Motor neuron (in vitro differentiated cells): ENCODE measurements around the gene BLTP2. TPM values are rescaled to one million over a fixed set of nuclear protein-coding genes. Genes with fewer than 3 reads are reported as not detected.

Source experiments
- ATAC-seq, 8 experiments: fragments of 200-7000 bp; cut with Tn5 transposase; replicated peaks in 6 of 8; 2 replicates each; pipeline ENCODE4 v1.8.0; 2021; ENCODE audit warnings: mild to moderate bottlenecking in 8 of 8, moderate library complexity in 8 of 8
- H3K27ac ChIP-seq, 2 donors: fragments of 250-450 bp; sonication (Bioruptor Pico); 2 replicates each; pipeline ENCODE4 v1.9.0; 2021; ENCODE audit warnings: antibody characterized with exemption in 2 of 2, mild to moderate bottlenecking in 2 of 2, moderate library complexity in 1 of 2
- H3K4me1 ChIP-seq, 2 donors: fragments of 250-450 bp; sonication (Bioruptor Pico); replicated peaks in 1 of 2; 2 replicates each; pipeline ENCODE4 v1.6.1; 2021; ENCODE audit warnings: antibody characterized with exemption in 2 of 2, mild to moderate bottlenecking in 2 of 2, moderate library complexity in 1 of 2
- H3K4me3 ChIP-seq, 5 donors: fragments of 250-450 bp; sonication (Bioruptor Pico); 2 replicates each; pipeline ENCODE4 v1.9.0; 2021; ENCODE audit warnings: antibody characterized with exemption in 5 of 5, mild to moderate bottlenecking in 5 of 5, moderate library complexity in 4 of 5
- WGBS, 10 experiments: fragments of 450-650 bp; shearing (Covaris generic); methylation state at CpG; one replicate each; pipeline ENCODE4 v1.0.0; 2022; 5-methylcytosine and 5-hydroxymethylcytosine counted together
- in situ Hi-C, 9 experiments: fragments of 400-800 bp; cut with MboI; loops; one replicate each; pipeline ENCODE4 v1.15.0; 2021; ENCODE audit warnings: low sequenced_read_pairs in 9 of 9, low pct_unique_long_range_greater_than_20kb in 2 of 9; ENCODE audit not compliant: unreplicated experiment in 9 of 9
- total RNA-seq, 8 experiments: library from RNA; unstranded; fragments of 300-600 nt; gene quantifications; 2 replicates each; pipeline versions ENCODE4 v1.2.3 to v1.2.4, GENCODE V29; 2022

Gene BLTP2
- total RNA-seq, 8 experiments from 2014 or later: 36.7 to 124 (median 57.8) TPM

- Histone ChIP-seq H3K4me1 (peaks cover 8% of the 10 kb centered on the region in 2 donors), H3K4me3 (no peak overlapping the region), H3K27ac (no peak overlapping the region)
- no peak for ATAC-seq
- in situ Hi-C loops: no loop called here
- WGBS, 10 experiments: 94 to 100% (median 100%) methylated on average over 1 to 2 of the region's 2 CpGs; no CpG with 5 or more reads in 6 of the 10 experiments
Measured at GRCh38 chr17:28641579-28641978, 3.4 kb downstream of the BLTP2 start.

- no peaks in the 10 kb centered on the region for H3K4me1 ChIP-seq
- ATAC-seq: no peak
- no peak overlapping the region for H3K27ac ChIP-seq
- 100% methylated on average over 1 of the region's 1 CpG; no CpG with 5 or more reads in 9 of the 10 experiments for WGBS, 10 experiments
- H3K4me3 ChIP-seq: no peak overlapping the region
- in situ Hi-C loops: no loop called here
Measured at GRCh38 chr17:28635506-28635905, 9.5 kb downstream of the BLTP2 start.

- H3K27ac ChIP-seq: no peak overlapping the region
- no peaks in the 10 kb centered on the region for H3K4me1 ChIP-seq
- in situ Hi-C loops: no loop called here
- no peak overlapping the region for H3K4me3 ChIP-seq
- ATAC-seq: no peak
- 60 to 95% (median 90%) methylated on average over 1 to 8 of the region's 14 CpGs; no CpG with 5 or more reads in 4 of the 10 experiments for WGBS, 10 experiments
Measured at GRCh38 chr17:28634206-28634865, 10.6 kb downstream of the BLTP2 start.

- H3K27ac ChIP-seq: no peak overlapping the region
- in situ Hi-C loops: no loop called here
Measured at GRCh38 chr17:28626818-28627217, 18.1 kb downstream of the BLTP2 start.

GRCh38 chr17:28624148-28624547 is 20.8 kb downstream of the BLTP2 start:
- Histone ChIP-seq H3K4me3 (no peak overlapping the region), H3K27ac (no peak overlapping the region), H3K4me1 (no peaks in the 10 kb centered on the region)
- 90 to 100% (median 96%) methylated on average over 1 to 2 of the region's 2 CpGs; no CpG with 5 or more reads in 6 of the 10 experiments for WGBS, 10 experiments
- in situ Hi-C loops: loop anchor here in 1 of 9 experiments (25.0 kb wide), 1 partner anchor 88 kb away; the partner anchor contains the start of genes PROCA1, RAB34 and RPL23A
- ATAC-seq: no peak

More at GRCh38 chr17:28626818-28627217, 18.1 kb downstream of the BLTP2 start:
- H3K4me1 ChIP-seq: no peaks in the 10 kb centered on the region
- WGBS, 10 experiments: 73 to 100% (median 84%) methylated on average over 1 to 3 of the region's 4 CpGs; no CpG with 5 or more reads in 4 of the 10 experiments
- H3K4me3 ChIP-seq: no peak overlapping the region
- ATAC-seq: no peak

- Histone ChIP-seq H3K4me3 (no peak overlapping the region), H3K27ac (no peak overlapping the region), H3K4me1 (no peaks in the 10 kb centered on the region)
- 81 to 100% (median 90%) methylated on average over 1 to 4 of the region's 4 CpGs; no CpG with 5 or more reads in 3 of the 10 experiments for WGBS, 10 experiments
- no peak for ATAC-seq
- in situ Hi-C loops: loop anchor here in 1 of 9 experiments (25.0 kb wide), 1 partner anchor 89 kb away; the partner anchor contains the start of genes PROCA1, RAB34 and RPL23A
Measured at GRCh38 chr17:28623696-28624095, 21.3 kb downstream of the BLTP2 start.

- Histone ChIP-seq H3K27ac (no peak overlapping the region), H3K4me3 (no peak overlapping the region), H3K4me1 (no peaks in the 10 kb centered on the region)
- in situ Hi-C loops: loop anchor here in 1 of 9 experiments (25.0 kb wide), 1 partner anchor 90 kb away; the partner anchor contains the start of genes PROCA1, RAB34 and RPL23A
- 86 to 100% (median 96%) methylated on average over 1 to 3 of the region's 3 CpGs; no CpG with 5 or more reads in 3 of the 10 experiments for WGBS, 10 experiments
- no peak for ATAC-seq
Measured at GRCh38 chr17:28622186-28622585, 22.8 kb downstream of the BLTP2 start.

- Histone ChIP-seq H3K4me3 (no peak overlapping the region), H3K4me1 (no peaks in the 10 kb centered on the region), H3K27ac (no peak overlapping the region)
- 61 to 100% (median 93%) methylated on average over 1 to 2 of the region's 2 CpGs; no CpG with 5 or more reads in 3 of the 10 experiments for WGBS, 10 experiments
- ATAC-seq: no peak
- in situ Hi-C loops: loop anchor here in 1 of 9 experiments (25.0 kb wide), 1 partner anchor 92 kb away; the partner anchor contains the start of genes PROCA1, RAB34 and RPL23A
Measured at GRCh38 chr17:28620010-28620409, 24.9 kb downstream of the BLTP2 start.

- Histone ChIP-seq H3K27ac (no peak overlapping the region), H3K4me1 (no peaks in the 10 kb centered on the region), H3K4me3 (no peak overlapping the region)
- WGBS, 10 experiments: 67 to 100% (median 89%) methylated on average over 1 to 3 of the region's 3 CpGs; no CpG with 5 or more reads in 2 of the 10 experiments
- ATAC-seq: no peak
- in situ Hi-C loops: loop anchor here in 1 of 9 experiments (25.0 kb wide), 1 partner anchor 94 kb away; the partner anchor contains the start of genes PROCA1, RAB34 and RPL23A
Measured at GRCh38 chr17:28618464-28618863, 26.5 kb downstream of the BLTP2 start.

GRCh38 chr17:28616281-28616680 is 28.7 kb downstream of the BLTP2 start:
- no peak overlapping the region for H3K4me3 ChIP-seq
- no peaks in the 10 kb centered on the region for H3K4me1 ChIP-seq
- H3K27ac ChIP-seq: no peak overlapping the region
- in situ Hi-C loops: loop anchor here in 1 of 9 experiments (25.0 kb wide), 1 partner anchor 96 kb away; the partner anchor contains the start of genes PROCA1, RAB34 and RPL23A
- ATAC-seq: no peak
- WGBS, 10 experiments: 70 to 100% (median 86%) methylated on average over 1 to 6 of the region's 7 CpGs; no CpG with 5 or more reads in 3 of the 10 experiments

GRCh38 chr17:28615260-28615940 is 29.6 kb downstream of the BLTP2 start:
- in situ Hi-C loops: loop anchor here in 1 of 9 experiments (25.0 kb wide), 1 partner anchor 97 kb away; the partner anchor contains the start of genes PROCA1, RAB34 and RPL23A
- no peak overlapping the region for H3K4me3 ChIP-seq
- H3K4me1 ChIP-seq: no peaks in the 10 kb centered on the region
- WGBS, 10 experiments: 67 to 100% (median 94%) methylated on average over 1 to 2 of the region's 4 CpGs; no CpG with 5 or more reads in 2 of the 10 experiments
- ATAC-seq: no peak
- H3K27ac ChIP-seq: no peak overlapping the region

- 40 to 100% (median 90%) methylated on average over 1 to 3 of the region's 5 CpGs; no CpG with 5 or more reads in 7 of the 10 experiments for WGBS, 10 experiments
- in situ Hi-C loops: loop anchor here in 1 of 9 experiments (25.0 kb wide), 1 partner anchor 98 kb away; the partner anchor contains the start of genes PROCA1, RAB34 and RPL23A
- no peak within 1 kb of the TSS for H3K27ac ChIP-seq
- H3K4me3 ChIP-seq: no peak within 1 kb of the TSS
- no peaks in the 10 kb centered on the region for H3K4me1 ChIP-seq
- peak in 3 of 8 experiments; percentile 16 to 50 (median 43) for ATAC-seq
Measured at GRCh38 chr17:28613931-28614381, 31.0 kb downstream of the BLTP2 start, which contains the start of gene RSKR. Gene RSKR, minus strand, starts transcription at chr17:28614185. Its CDS starts 24 bp downstream, at chr17:28614161.
